ENCODE data around the gene GAGE12G. TPM values are rescaled to one million over a fixed set of nuclear protein-coding genes. Genes with fewer than 3 reads are reported as not detected.
"Not testable (repeated sequence)": the region's sequence is repeated elsewhere in the genome, so short reads cannot be mapped to it uniquely, and the experiment has no call there.

The GAGE12G gene, protein sequence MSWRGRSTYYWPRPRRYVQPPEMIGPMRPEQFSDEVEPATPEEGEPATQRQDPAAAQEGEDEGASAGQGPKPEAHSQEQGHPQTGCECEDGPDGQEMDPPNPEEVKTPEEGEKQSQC
- total RNA-seq (2021), result not detected in 2 replicates
- long read RNA-seq, result 0 reads

GRCh38 chrX:49570100-49570499 lies at the start of gene GAGE12G:
TSS of gene GAGE12G (plus strand) at chrX:49570400. CDS start at chrX:49571555, 1,155 bp downstream.
- not testable (repeated sequence) for H3K4me1 ChIP-seq (ENCODE audit: insufficient read depth, low read length); H3K4ac ChIP-seq (ENCODE audit: low read depth, low read length); H3K18ac ChIP-seq (ENCODE audit: insufficient read length, low read depth, low read length); H3K23ac ChIP-seq (ENCODE audit: insufficient read length, low read depth, low read length); H4K91ac ChIP-seq (ENCODE audit: insufficient read length, low read depth, low read length); H3K23me2 ChIP-seq (ENCODE audit: insufficient read length, low read depth, low read length, poor library complexity, severe bottlenecking); H2BK15ac ChIP-seq (ENCODE audit: low read depth, low read length); H3K9ac ChIP-seq (ENCODE audit: extremely low read depth, insufficient read length, low read length); H3K27me3 Mint-ChIP-seq (ENCODE audit: low read depth); H3T11ph ChIP-seq (ENCODE audit: low read length); H3K4me3 Mint-ChIP-seq; H4K8ac ChIP-seq (replicated peaks; ENCODE audit: insufficient read length, low read depth, low read length); H4K20me1 ChIP-seq (ENCODE audit: control insufficient read depth, insufficient read depth, insufficient read length); H3K9me3 ChIP-seq (ENCODE audit: control insufficient read depth, low read depth, low read length); H3K79me2 ChIP-seq (ENCODE audit: insufficient read depth, low read length); H2AK5ac ChIP-seq (ENCODE audit: insufficient read length, low read length); H3K56ac ChIP-seq (ENCODE audit: insufficient read length, low read depth, low read length); H2BK12ac ChIP-seq (ENCODE audit: insufficient read length, low read depth, low read length); H3K27ac Mint-ChIP-seq; H2BK120ac ChIP-seq (ENCODE audit: low read depth, low read length, poor library complexity, severe bottlenecking); H3K79me1 ChIP-seq (ENCODE audit: insufficient read depth, low read depth, low read length, poor library complexity, severe bottlenecking); H3K4me2 ChIP-seq (ENCODE audit: insufficient read depth, insufficient read length, low read length); H3K36me3 Mint-ChIP-seq (ENCODE audit: insufficient read depth in 1 of 3, low read depth in 3 of 3); H3K27me3 ChIP-seq (ENCODE audit: insufficient read depth, low read length); H3K9me3 Mint-ChIP-seq; H3K14ac ChIP-seq (ENCODE audit: insufficient read depth, low read length); H4K5ac ChIP-seq (ENCODE audit: insufficient read length, low read depth, low read length); H3K4me1 Mint-ChIP-seq; H2BK20ac ChIP-seq (ENCODE audit: low read depth, low read length, poor library complexity, severe bottlenecking); H3K27ac ChIP-seq (ENCODE audit: insufficient read length, low read depth, low read length); H2AFZ ChIP-seq (ENCODE audit: low read length); DNase-seq; H2BK5ac ChIP-seq (ENCODE audit: insufficient read length, low read length)
- WGBS (ENCODE audit: extremely low coverage, insufficient read length, low lambda C conversion rate), result no CpG with 5 or more reads among the region's 16 CpGs

GRCh38 chrX:49531877-49532276 lies 38.3 kb upstream of the GAGE12G start, which contains the start of gene GAGE12C:
TSS of gene GAGE12C (plus strand) at chrX:49532177. CDS start at chrX:49533332, 1,155 bp downstream.
- DNase-seq; H3K23me2 ChIP-seq (ENCODE audit: insufficient read length, low read depth, low read length, poor library complexity, severe bottlenecking); H4K91ac ChIP-seq (ENCODE audit: insufficient read length, low read depth, low read length); H4K20me1 ChIP-seq (ENCODE audit: control insufficient read depth, insufficient read depth, insufficient read length); H3K4me1 Mint-ChIP-seq; H3K4me1 ChIP-seq (ENCODE audit: insufficient read depth, low read length); H4K8ac ChIP-seq (replicated peaks; ENCODE audit: insufficient read length, low read depth, low read length); H3K4me3 Mint-ChIP-seq; H2BK20ac ChIP-seq (ENCODE audit: low read depth, low read length, poor library complexity, severe bottlenecking); H3K79me1 ChIP-seq (ENCODE audit: insufficient read depth, low read depth, low read length, poor library complexity, severe bottlenecking); H3K36me3 Mint-ChIP-seq (ENCODE audit: insufficient read depth in 1 of 3, low read depth in 3 of 3); H2BK15ac ChIP-seq (ENCODE audit: low read depth, low read length); H2BK5ac ChIP-seq (ENCODE audit: insufficient read length, low read length); H3K56ac ChIP-seq (ENCODE audit: insufficient read length, low read depth, low read length); H2BK120ac ChIP-seq (ENCODE audit: low read depth, low read length, poor library complexity, severe bottlenecking); H3K27me3 Mint-ChIP-seq (ENCODE audit: low read depth); H3K27me3 ChIP-seq (ENCODE audit: insufficient read depth, low read length); H3K14ac ChIP-seq (ENCODE audit: insufficient read depth, low read length); H3K27ac Mint-ChIP-seq; H3K79me2 ChIP-seq (ENCODE audit: insufficient read depth, low read length); H3K9ac ChIP-seq (ENCODE audit: extremely low read depth, insufficient read length, low read length); H3K9me3 ChIP-seq (ENCODE audit: control insufficient read depth, low read depth, low read length); H4K5ac ChIP-seq (ENCODE audit: insufficient read length, low read depth, low read length); H3T11ph ChIP-seq (ENCODE audit: low read length); H2BK12ac ChIP-seq (ENCODE audit: insufficient read length, low read depth, low read length); H3K4ac ChIP-seq (ENCODE audit: low read depth, low read length); H2AFZ ChIP-seq (ENCODE audit: low read length); H3K27ac ChIP-seq (ENCODE audit: insufficient read length, low read depth, low read length); H2AK5ac ChIP-seq (ENCODE audit: insufficient read length, low read length); H3K23ac ChIP-seq (ENCODE audit: insufficient read length, low read depth, low read length); H3K18ac ChIP-seq (ENCODE audit: insufficient read length, low read depth, low read length); H3K4me2 ChIP-seq (ENCODE audit: insufficient read depth, insufficient read length, low read length); H3K9me3 Mint-ChIP-seq: not testable (repeated sequence)
- WGBS (ENCODE audit: extremely low coverage, insufficient read length, low lambda C conversion rate), result no CpG with 5 or more reads among the region's 16 CpGs

Data from H9 (cell line).